GM12878 (cell line): Measurements from ENCODE around the gene USH1G. TPM values are rescaled to one million over a fixed set of nuclear protein-coding genes. Genes with fewer than 3 reads are reported as not detected.

Source experiments
- ATAC-seq: fragments of 200-7000 bp; cut with Tn5 transposase; 3 replicates; pipeline ENCODE4 v1.9.1; 2020; ENCODE audit warnings: mild to moderate bottlenecking, moderate library complexity
- BruUV-seq: library from RNA; stranded (reverse); fragments of 400-500 nt; replicated peaks from 2 replicates; lab custom pipeline; 2021; lab: Mats Ljungman, UMichigan
- CTCF ChIA-PET: fragments of 300-600 bp; sonication (Branson Sonifier 250); formaldehyde crosslinking; extraction: SDS; loops from one replicate; lab custom pipeline; 2021; ENCODE audit warnings: inconsistent platforms; lab: Yijun Ruan, JAX
- POLR2A ChIA-PET: fragments of 350-600 bp; formaldehyde crosslinking; extraction: SDS; loops from one replicate; lab custom pipeline; 2021; ENCODE audit warnings: inconsistent platforms; lab: Charles Lee
- RAD21 ChIA-PET: fragments of 300-600 bp; sonication (Branson Sonifier 250); formaldehyde crosslinking; loops from one replicate; lab custom pipeline; 2023; ENCODE audit warnings: antibody characterized with exemption; ENCODE audit not compliant: unreplicated experiment; lab: Charles Lee
- SMC1A ChIA-PET: fragments of 300-600 bp; sonication (Branson Sonifier 250); formaldehyde crosslinking; loops from one replicate; lab custom pipeline; 2023; ENCODE audit not compliant: unreplicated experiment, uncharacterized antibody; lab: Charles Lee
- DNase-seq: peaks from one replicate; pipeline ENCODE4 v3.0.0-alpha.2; 2011; ENCODE audit warnings: low read depth, low spot score
- FAIRE-seq: peaks from 3 replicates; lab custom pipeline; 2011; peaks lifted over from hg19 to GRCh38; lab: Jason Lieb, UNC
- H2AFZ ChIP-seq: 2 replicates; pipeline ENCODE4 v1.6.0; 2011; ENCODE audit warnings: low read depth, low read length, control low read depth; ENCODE audit not compliant: control insufficient read depth
- H3K27ac ChIP-seq: 2 replicates; pipeline ENCODE4 v1.5.1; 2011; ENCODE audit warnings: control low read depth; ENCODE audit not compliant: control insufficient read depth, insufficient read depth
- H3K27me3 ChIP-seq, 2 experiments: replicated peaks in 1 of 2; 2 replicates each; pipeline versions ENCODE4 v1.6.0 to v1.6.1; 2011; ENCODE audit warnings: low read length in 1 of 2; ENCODE audit not compliant: control insufficient read depth in 2 of 2, insufficient read depth in 2 of 2
- H3K36me3 ChIP-seq, 2 experiments: 2 replicates each; pipeline ENCODE4 v1.5.1; 2011; ENCODE audit warnings: low read length in 1 of 2; ENCODE audit not compliant: control insufficient read depth in 2 of 2, insufficient read depth in 2 of 2
- H3K4me1 ChIP-seq: 2 replicates; pipeline ENCODE4 v1.6.1; 2011; ENCODE audit warnings: mild to moderate bottlenecking, low read length, moderate library complexity, mixed read lengths; ENCODE audit not compliant: control insufficient read depth, insufficient read depth
- H3K4me2 ChIP-seq: 2 replicates; pipeline ENCODE4 v1.6.0; 2011; ENCODE audit warnings: control low read depth; ENCODE audit not compliant: control insufficient read depth, insufficient read depth
- H3K4me3 ChIP-seq: fragments of 200-600 bp; sonication (generic); 2 replicates; pipeline ENCODE4 v1.5.1; 2016
- H3K79me2 ChIP-seq: 2 replicates; pipeline ENCODE4 v1.6.0; 2011; ENCODE audit warnings: low read length; ENCODE audit not compliant: control insufficient read depth, insufficient read depth
- H3K9ac ChIP-seq: 2 replicates; pipeline ENCODE4 v1.8.0; 2011; ENCODE audit warnings: low read length, control low read depth, mixed read lengths; ENCODE audit not compliant: control insufficient read depth, insufficient read depth
- H3K9me3 ChIP-seq: replicated peaks from 3 replicates; pipeline ENCODE4 v1.5.1; 2011; ENCODE audit warnings: mild to moderate bottlenecking, low read length; ENCODE audit not compliant: control insufficient read depth, insufficient read depth
- H4K20me1 ChIP-seq: 2 replicates; pipeline ENCODE4 v1.6.0; 2011; ENCODE audit not compliant: control insufficient read depth, insufficient read depth
- BHLHE40 ChIP-seq, 2 experiments: fragments of 450-650 bp in 1 of 2; IDR thresholded peaks; 2 replicates each; pipeline ENCODE4 v1.6.1; 2011 to 2017; ENCODE audit warnings: low read depth in 2 of 2, borderline replicate concordance in 1 of 2, improper control_type of control experiment in 1 of 2, low read length in 1 of 2, mild to moderate bottlenecking in 1 of 2
- CBX3 ChIP-seq: fragments of 200-600 bp; sonication (generic); IDR thresholded peaks from 2 replicates; pipeline ENCODE4 v1.6.1; 2016; ENCODE audit warnings: low read depth, borderline replicate concordance
- ETV6 ChIP-seq, 2 experiments: fragments of 450-650 bp in 1 of 2; IDR thresholded peaks in 1 of 2; conservative IDR thresholded peaks in 1 of 2; 2 replicates each; pipeline ENCODE4 v1.6.1; 2014; ENCODE audit warnings: antibody characterized with exemption in 1 of 2, borderline replicate concordance in 1 of 2, low read depth in 1 of 2, mild to moderate bottlenecking in 1 of 2, moderate library complexity in 1 of 2
- GATAD2B ChIP-seq: fragments of 450-650 bp; conservative IDR thresholded peaks from 2 replicates; pipeline ENCODE4 v1.6.1; 2017; ENCODE audit warnings: low read depth, mild to moderate bottlenecking, moderate library complexity
- KDM1A ChIP-seq: fragments of 200-600 bp; sonication (generic); IDR thresholded peaks from 2 replicates; pipeline ENCODE4 v1.6.1; 2016; ENCODE audit warnings: borderline replicate concordance
- KLF5 ChIP-seq: fragments of 450-650 bp; IDR thresholded peaks from 2 replicates; pipeline ENCODE4 v1.6.1; 2014; ENCODE audit warnings: mild to moderate bottlenecking; ENCODE audit not compliant: partially characterized antibody
- PAX5 ChIP-seq: IDR thresholded peaks from 2 replicates; pipeline ENCODE4 v1.6.1; 2011; ENCODE audit warnings: low read depth, low read length, borderline replicate concordance
- RAD21 ChIP-seq: IDR thresholded peaks from 2 replicates; pipeline ENCODE4 v1.6.1; 2011; ENCODE audit warnings: mild to moderate bottlenecking, low read depth, low read length, moderate library complexity; ENCODE audit not compliant: insufficient read depth
- SRF ChIP-seq, 2 experiments: IDR thresholded peaks; 2 replicates each; pipeline ENCODE4 v1.6.1; 2011; ENCODE audit warnings: low read depth in 2 of 2, low read length in 2 of 2, mild to moderate bottlenecking in 1 of 2, moderate library complexity in 1 of 2
- TAF1 ChIP-seq: IDR thresholded peaks from 2 replicates; pipeline ENCODE4 v1.6.1; 2011; ENCODE audit warnings: mild to moderate bottlenecking, low read depth, low read length, borderline replicate concordance
- TARDBP ChIP-seq: IDR thresholded peaks from 2 replicates; pipeline ENCODE4 v1.6.1; 2016; ENCODE audit warnings: borderline replicate concordance
- YBX1 ChIP-seq: fragments of 450-650 bp; IDR thresholded peaks from 2 replicates; pipeline ENCODE4 v1.6.1; 2016; ENCODE audit warnings: antibody characterized with exemption
- WGBS: methylation state at CpG from one replicate; pipeline ENCODE4 v1.1.6; 2016; ENCODE audit warnings: low lambda C conversion rate; ENCODE audit not compliant: insufficient replicate concordance, insufficient coverage; ENCODE audit errors: missing lambda C conversion rate; 5-methylcytosine and 5-hydroxymethylcytosine counted together
- in situ Hi-C: fragments of 300-500 bp; cut with MboI; formaldehyde crosslinking; loops from 9 replicates; pipeline ENCODE4 v1.14.3; 2018; ENCODE audit warnings: mixed read lengths
- intact Hi-C: fragments of 100-400 bp; cut with micrococcal nuclease; formaldehyde crosslinking; loops from one replicate; pipeline ENCODE4 v1.14.2; 2022; ENCODE audit not compliant: unreplicated experiment
- polyA plus RNA-seq, 11 experiments: library from polyadenylated mRNA; depleted of rRNA in 4 of 11; unstranded in 6 of 11; stranded (reverse) in 5 of 11; fragments of >200 nt; fragmentation: Nextera tagmentation in 4 of 11; fragmentation: Illumina TruSeq in 1 of 11; extraction: Ambion mirVana in 4 of 11; extraction: Trizol in 1 of 11; gene quantifications; 1 replicate in 1 of 11; 2 replicates in 10 of 11; pipeline versions ENCODE4 v1.2.1 to v1.2.3, GENCODE V29; 2011 to 2016; ENCODE audit warnings: inconsistent platforms in 2 of 11, missing spikeins in 2 of 11, low read depth in 1 of 11
- total RNA-seq, 4 experiments: library from RNA; depleted of rRNA in 3 of 4; stranded (reverse); fragments of >200 nt in 3 of 4; fragmentation: Illumina TruSeq in 1 of 4; extraction: Trizol in 1 of 4; gene quantifications; 2 replicates each; pipeline versions ENCODE4 v1.2.1 to v1.2.3, GENCODE V29; 2013 to 2021
- TF ChIP-seq, protein P1 (sequence below): fragments of 450-650 bp; IDR thresholded peaks from 2 replicates; pipeline ENCODE4 v1.6.1; 2017; ENCODE audit warnings: low read depth, mild to moderate bottlenecking, moderate library complexity
- TF ChIP-seq, protein P2 (sequence below): IDR thresholded peaks from 2 replicates; pipeline ENCODE4 v1.6.1; 2011; ENCODE audit warnings: mild to moderate bottlenecking, low read depth, low read length, moderate library complexity; ENCODE audit not compliant: insufficient replicate concordance

Gene USH1G
- total and polyA plus RNA-seq, 10 of the 15 experiments (the other 5 are each of a cell fraction or from before 2014, with no cell fraction given), result 0.05 to 0.62 (median 0.09) TPM; not detected in 7

DNA sequence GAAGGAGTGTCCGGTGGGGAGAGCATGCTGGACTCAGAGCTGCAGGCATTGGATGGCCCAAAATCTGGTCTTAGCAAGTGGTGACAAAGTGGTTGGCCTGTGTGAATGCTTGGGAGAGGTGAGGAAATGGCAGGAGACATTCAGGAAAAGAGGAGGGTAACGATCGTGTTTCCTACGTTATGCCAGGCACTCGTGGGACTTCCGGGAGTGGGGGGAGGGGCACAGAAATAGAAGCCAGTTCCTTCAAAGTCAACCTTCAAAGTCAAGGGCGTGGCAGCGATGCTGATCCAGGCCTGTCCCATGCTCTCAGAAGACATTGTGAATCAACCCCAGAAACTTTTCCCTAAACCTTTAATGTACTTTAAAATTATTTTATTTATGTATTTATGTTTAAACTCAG, 16.5 kb upstream of the USH1G start:
- FAIRE-seq, result no peak
- TF ChIP-seq KLF5 (no peak), SRF (IDR thresholded peaks at IDR 0.05; ENCODE audit: low read depth in 2 of 2, low read length in 2 of 2) (no peak), GATAD2B (no peak), RAD21 (no peak), CBX3 (no peak), TAF1 (no peak), TARDBP (no peak), BHLHE40 (IDR thresholded peaks at IDR 0.05; ENCODE audit: borderline replicate concordance in 1 of 2, low read depth in 2 of 2, low read length in 1 of 2) (no peak), KDM1A (no peak), PAX5 (no peak), YBX1 (no peak), ETV6 (conservative IDR thresholded peaks at IDR 0.05 in 1 of 2, IDR thresholded peaks at IDR 0.05 in 1 of 2; ENCODE audit: borderline replicate concordance in 1 of 2, low read depth in 1 of 2) (no peak)
- TF ChIP-seq, protein P1, sequence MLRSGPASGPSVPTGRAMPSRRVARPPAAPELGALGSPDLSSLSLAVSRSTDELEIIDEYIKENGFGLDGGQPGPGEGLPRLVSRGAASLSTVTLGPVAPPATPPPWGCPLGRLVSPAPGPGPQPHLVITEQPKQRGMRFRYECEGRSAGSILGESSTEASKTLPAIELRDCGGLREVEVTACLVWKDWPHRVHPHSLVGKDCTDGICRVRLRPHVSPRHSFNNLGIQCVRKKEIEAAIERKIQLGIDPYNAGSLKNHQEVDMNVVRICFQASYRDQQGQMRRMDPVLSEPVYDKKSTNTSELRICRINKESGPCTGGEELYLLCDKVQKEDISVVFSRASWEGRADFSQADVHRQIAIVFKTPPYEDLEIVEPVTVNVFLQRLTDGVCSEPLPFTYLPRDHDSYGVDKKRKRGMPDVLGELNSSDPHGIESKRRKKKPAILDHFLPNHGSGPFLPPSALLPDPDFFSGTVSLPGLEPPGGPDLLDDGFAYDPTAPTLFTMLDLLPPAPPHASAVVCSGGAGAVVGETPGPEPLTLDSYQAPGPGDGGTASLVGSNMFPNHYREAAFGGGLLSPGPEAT, result no peak
- TF ChIP-seq, protein P2, sequence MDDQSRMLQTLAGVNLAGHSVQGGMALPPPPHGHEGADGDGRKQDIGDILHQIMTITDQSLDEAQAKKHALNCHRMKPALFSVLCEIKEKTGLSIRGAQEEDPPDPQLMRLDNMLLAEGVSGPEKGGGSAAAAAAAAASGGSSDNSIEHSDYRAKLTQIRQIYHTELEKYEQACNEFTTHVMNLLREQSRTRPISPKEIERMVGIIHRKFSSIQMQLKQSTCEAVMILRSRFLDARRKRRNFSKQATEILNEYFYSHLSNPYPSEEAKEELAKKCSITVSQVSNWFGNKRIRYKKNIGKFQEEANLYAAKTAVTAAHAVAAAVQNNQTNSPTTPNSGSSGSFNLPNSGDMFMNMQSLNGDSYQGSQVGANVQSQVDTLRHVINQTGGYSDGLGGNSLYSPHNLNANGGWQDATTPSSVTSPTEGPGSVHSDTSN, result no peak
- TF ChIP-seq, all 136 proteins: peak for 0
- Histone ChIP-seq H3K4me3 (no peak overlapping the region), H4K20me1 (no peaks in the 10 kb centered on the region), H2AFZ (no peak overlapping the region), H3K27me3 (peaks cover 3 to 9% of the 10 kb centered on the region in 2 experiments; a peak in 3 of 4 replicates), H3K4me1 (no peaks in the 10 kb centered on the region), H3K4me2 (no peak overlapping the region), H3K9ac (no peak overlapping the region), H3K36me3 (no peaks in the 10 kb centered on the region), H3K79me2 (no peaks in the 10 kb centered on the region), H3K9me3 (no peaks in the 10 kb centered on the region), H3K27ac (no peak overlapping the region)
- 31% methylated on average over 8 of the region's 8 CpGs for WGBS
- SMC1A ChIA-PET, result interaction anchor here (0.6 kb wide), 1 partner anchor 58 kb away, joined by 3 read pairs; no protein-coding TSS in a partner anchor
- BruUV-seq, result no TSS peak
- POLR2A ChIA-PET, result no interaction called here
- intact Hi-C loops, result no loop called here
- RAD21 ChIA-PET, result interaction anchor here (1.2 kb wide), 1 partner anchor 18 kb away, joined by 4 read pairs; no protein-coding TSS in a partner anchor
- ATAC-seq, result no peak
- no peak for DNase-seq
- in situ Hi-C loops, result no loop called here
- CTCF ChIA-PET, result interaction anchor here (0.8 to 1.8 kb wide), 5 partner anchors 14 to 488 kb away, joined by 3 to 7 read pairs (median 3); no protein-coding TSS in a partner anchor
